Central memory CD4-positive, alpha-beta T cell (primary cell): ENCODE data around the gene BATF.
"Not testable (repeated sequence)": the region's sequence is repeated elsewhere in the genome, so short reads cannot be mapped to it uniquely, and the experiment has no call there.

Experiments
- DNase-seq: peaks from one replicate; pipeline ENCODE4 v3.0.0; 2022
- total RNA-seq, 3 experiments: gene quantifications; one replicate each; lab custom pipeline; 2026; lab: John Stamatoyannopoulos, UW

BATF gene, protein sequence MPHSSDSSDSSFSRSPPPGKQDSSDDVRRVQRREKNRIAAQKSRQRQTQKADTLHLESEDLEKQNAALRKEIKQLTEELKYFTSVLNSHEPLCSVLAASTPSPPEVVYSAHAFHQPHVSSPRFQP
- total RNA-seq: 16.8 to 157 (median 24.0) reads per million in 3 experiments

GRCh38 chr14:75522224-75522982 is at the start of gene BATF:
TSS of gene BATF (plus strand) at chr14:75522469. CDS start at chr14:75522683, 214 bp downstream.
- peak; percentile 81 for DNase-seq

- DNase-seq: not testable (repeated sequence)
Measured at GRCh38 chr14:75474127-75474526, 48.1 kb upstream of the BATF start.

GRCh38 chr14:75476274-75476995 is 45.8 kb upstream of the BATF start:
- no peak for DNase-seq

DNA sequence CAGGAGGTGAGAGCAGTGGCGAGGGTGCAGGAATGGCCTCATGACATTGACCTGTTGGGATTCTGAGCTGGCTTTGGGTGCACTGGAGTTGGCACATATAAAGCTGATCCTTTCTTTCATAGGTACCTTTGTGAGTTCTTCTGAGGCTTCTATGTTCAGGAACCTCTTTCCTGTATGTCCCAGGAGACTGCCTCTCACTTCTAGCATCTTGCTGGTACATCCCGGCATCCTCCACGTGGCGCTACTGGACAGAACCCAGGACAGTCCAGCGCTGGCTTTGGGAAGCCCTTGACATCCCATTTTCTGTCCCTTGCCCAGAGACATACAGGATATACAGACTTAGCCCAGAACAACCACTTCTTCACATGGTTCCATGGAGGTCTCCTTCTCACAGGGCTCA is 44.4 kb upstream of the BATF start:
- no peak for DNase-seq

- DNase-seq: no peak
Measured at GRCh38 chr14:75479770-75480600, 42.3 kb upstream of the BATF start.

DNA sequence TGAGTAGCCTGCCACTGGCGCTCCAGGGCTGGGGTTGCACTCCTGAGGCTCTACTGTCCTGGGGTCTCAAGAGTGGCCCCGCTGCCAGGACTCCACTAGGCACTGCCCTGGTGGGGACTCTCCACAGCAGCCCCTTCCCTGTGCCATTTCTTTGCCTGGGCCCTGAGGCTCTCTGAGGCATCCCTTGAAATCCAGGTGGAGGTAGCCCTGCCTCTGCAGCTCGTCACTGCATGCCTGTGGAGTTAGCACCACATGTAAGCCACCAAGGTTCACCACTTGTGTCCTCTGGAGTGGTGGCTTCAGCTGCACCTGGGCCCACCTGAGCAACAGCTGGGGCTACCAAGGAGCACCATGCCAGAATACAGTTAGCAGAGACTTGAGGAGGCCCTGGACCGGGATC is 39.9 kb upstream of the BATF start:
- no peak for DNase-seq

GRCh38 chr14:75484711-75485429 is 37.4 kb upstream of the BATF start:
- no peak for DNase-seq

GRCh38 chr14:75486318-75486717 is 36.0 kb upstream of the BATF start:
- DNase-seq: no peak

DNA sequence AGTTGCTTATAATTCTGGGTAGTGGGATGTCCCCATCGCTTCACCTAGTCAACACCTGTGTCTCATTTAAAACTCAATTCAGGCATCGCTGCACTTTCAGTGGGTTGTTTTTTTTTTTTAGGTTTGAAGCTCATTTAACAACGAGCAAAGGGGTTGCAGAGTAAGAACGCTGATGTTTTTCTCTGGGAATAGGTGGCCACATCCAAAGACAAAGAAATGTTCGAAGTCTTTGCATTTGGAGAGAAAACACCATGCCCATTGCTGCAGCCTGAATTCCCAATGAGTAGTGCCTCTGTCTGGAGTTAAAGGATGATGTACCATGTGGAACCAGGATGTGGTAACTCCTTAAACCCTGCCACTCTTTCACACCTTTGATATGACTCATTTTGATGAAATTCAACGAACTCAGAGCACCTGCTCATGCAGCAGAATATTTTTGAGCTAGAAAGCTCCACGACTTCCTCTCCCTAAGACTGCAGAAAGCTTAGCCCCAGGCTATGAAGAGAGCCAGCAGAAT is 35.1 kb upstream of the BATF start:
- no peak for DNase-seq

- no peak for DNase-seq
Measured at GRCh38 chr14:75489480-75489837, 32.8 kb upstream of the BATF start.

GRCh38 chr14:75491376-75491978 is 30.8 kb upstream of the BATF start:
- DNase-seq: no peak

- no peak for DNase-seq
Measured at GRCh38 chr14:75492832-75493591, 29.3 kb upstream of the BATF start.

- DNase-seq: no peak
Measured at GRCh38 chr14:75493592-75494087, 28.6 kb upstream of the BATF start.

DNA sequence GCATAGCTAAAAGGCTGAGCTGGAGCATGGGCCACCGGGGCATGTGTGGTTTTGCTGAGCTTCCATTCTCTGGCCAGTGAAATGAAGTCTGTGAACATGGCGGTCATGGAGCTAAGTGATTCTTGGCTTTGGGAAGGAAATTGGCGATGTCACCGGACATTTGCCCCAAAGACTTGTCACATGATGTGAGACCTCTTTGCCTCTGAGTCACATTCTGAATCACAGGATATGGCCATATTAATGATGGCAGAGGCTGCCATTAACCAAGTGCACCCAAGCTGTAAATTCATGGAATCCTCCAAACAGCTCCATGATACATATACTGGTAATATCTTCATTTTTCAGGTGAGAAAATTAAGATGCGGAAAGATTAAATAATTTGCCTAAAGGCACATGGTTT is 27.4 kb upstream of the BATF start:
- no peak for DNase-seq

- no peak for DNase-seq
Measured at GRCh38 chr14:75495399-75495798, 26.9 kb upstream of the BATF start.

DNA sequence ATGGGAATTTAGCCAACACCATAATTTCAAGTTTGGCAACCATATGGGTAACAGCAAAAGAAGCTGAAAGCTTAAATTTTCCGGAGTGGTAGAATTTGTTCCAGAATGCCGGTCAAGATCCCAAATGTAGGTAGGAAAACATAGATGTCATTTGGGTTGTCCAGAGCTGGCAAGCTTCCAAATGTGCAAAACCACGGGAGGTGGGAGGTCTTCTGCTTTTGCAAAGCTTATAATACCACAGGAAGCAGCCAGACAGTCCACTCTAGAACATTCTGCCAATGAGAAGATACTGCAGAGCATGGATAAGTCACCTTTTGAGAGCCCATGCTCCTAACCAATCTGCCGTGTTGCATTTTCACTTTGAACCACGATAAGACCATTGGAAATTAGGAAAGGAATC is 26.4 kb upstream of the BATF start:
- no peak for DNase-seq

DNA sequence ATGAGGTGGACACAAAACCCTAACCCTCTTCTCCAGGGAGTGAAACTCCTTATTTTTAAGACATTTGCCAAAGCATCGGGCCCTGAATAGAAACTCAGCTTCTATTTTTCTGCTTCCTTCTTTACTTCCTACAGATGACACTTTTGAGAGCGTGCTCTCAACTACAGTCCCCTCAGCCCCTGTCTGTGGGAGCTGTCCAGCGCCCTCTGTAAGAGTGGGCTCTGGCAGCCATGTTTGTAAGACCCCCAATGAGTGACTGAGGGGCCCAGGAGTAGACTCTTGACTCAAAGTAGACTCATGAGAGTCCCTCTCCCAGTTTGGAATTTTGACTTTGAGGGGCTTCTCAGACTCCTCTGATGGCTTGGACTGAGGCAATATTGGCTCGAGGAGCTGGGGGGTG is 25.5 kb upstream of the BATF start:
- DNase-seq: no peak

GRCh38 chr14:75497191-75497590 is 25.1 kb upstream of the BATF start:
- no peak for DNase-seq

GRCh38 chr14:75497701-75498100 is 24.6 kb upstream of the BATF start:
- DNase-seq: no peak

DNA sequence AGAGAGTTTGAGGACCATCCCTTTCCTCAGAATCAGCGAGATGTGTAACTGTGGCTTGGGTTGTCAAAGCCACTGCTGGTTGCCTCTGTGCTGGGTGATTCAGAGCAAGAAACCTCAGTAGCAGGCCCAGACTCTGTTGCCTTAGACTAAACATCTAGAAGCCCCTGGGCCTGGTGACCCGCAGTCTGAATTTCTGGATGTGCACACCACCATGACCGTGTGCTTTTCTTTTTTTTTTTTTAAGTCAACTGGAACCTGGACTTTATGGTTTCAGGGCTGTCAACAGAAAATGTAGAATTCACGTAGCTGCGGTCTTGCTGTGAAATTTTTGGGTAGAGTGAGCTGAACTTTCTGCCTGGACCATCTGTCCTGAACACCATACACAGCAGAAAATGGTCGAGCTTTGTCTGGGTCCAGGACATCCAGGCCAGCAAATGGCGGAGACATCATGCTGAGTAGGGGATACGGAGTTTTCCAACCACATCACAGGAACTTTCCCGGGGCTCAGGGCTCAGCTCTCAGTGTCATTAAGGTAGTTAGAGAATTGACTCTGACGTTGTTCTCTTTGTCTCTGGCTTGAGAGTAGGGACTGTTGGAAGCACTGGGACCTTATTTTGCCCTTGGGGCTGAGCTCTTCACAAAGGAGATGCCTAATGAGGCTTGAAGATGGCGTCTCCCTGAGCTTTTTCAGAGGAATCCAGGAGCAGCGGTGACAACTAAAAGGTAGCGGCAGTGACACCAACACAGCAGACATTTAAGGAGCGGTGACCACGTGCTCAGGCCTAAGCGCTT is 23.0 kb upstream of the BATF start:
- DNase-seq: no peak
